ENCODE measurements around the gene UBR4. TPM values are rescaled to one million over a fixed set of nuclear protein-coding genes. Genes with fewer than 3 reads are reported as not detected.
"Not testable (repeated sequence)": the region's sequence is repeated elsewhere in the genome, so short reads cannot be mapped to it uniquely, and the experiment has no call there.

The UBR4 gene
- total RNA-seq, result 100 to 1,000 TPM; 613 to 708 TPM
- 301 TPM for polyA plus RNA-seq (ENCODE audit: insufficient read depth, low read depth, low replicate concordance)
- long read RNA-seq, donor 1, partial matches to known transcripts, result 36 of 40 reads
- long read RNA-seq, donor 1, other reads (novel, unspliced or antisense), result 0 of 40 reads
- long read RNA-seq, donor 2, partial matches to known transcripts, result 0 of 1 reads
- long read RNA-seq, donor 2, other reads (novel, unspliced or antisense), result 0 of 1 reads

GRCh38 chr1:19209990-19210771 is at the start of gene UBR4:
TSS of gene UBR4 (minus strand) at chr1:19210266. CDS start at chr1:19210248, 18 bp downstream.
- Histone ChIP-seq H3K27ac (peak within 1 kb of the TSS; percentile 91 to 92), H3K27me3 (no peaks in the 10 kb centered on the region), H3K4me3 (peak within 1 kb of the TSS; percentile 73 to 100), H3K4me1 (peaks cover 48% of the 10 kb centered on the region), H3K9me3 (no peaks in the 10 kb centered on the region), H3K36me3 (ENCODE audit: low read depth, missing control alignments) (no peaks in the 10 kb centered on the region)
- intact Hi-C loops (cut with DNase I; ENCODE audit: low total_unique reads), result no loop called here
- 1 to 2% methylated on average over 10 to 56 of the region's 80 CpGs for WGBS, 2 donors
- TF ChIP-seq POLR2A (IDR thresholded peaks at IDR 0.05) (peak; percentile 68), CTCF (IDR thresholded peaks at IDR 0.05) (peak in 1 of 3 experiments; percentile 18)
- peak; percentile 96 for DNase-seq

- Histone ChIP-seq H3K4me1 (peaks cover 5% of the 10 kb centered on the region), H3K9me3 (no peaks in the 10 kb centered on the region), H3K27me3 (no peaks in the 10 kb centered on the region), H3K36me3 (ENCODE audit: low read depth, missing control alignments) (no peaks in the 10 kb centered on the region), H3K4me3 (no peak overlapping the region), H3K27ac (no peak overlapping the region)
- no peak for DNase-seq
- WGBS, 2 donors, result 93 to 100% methylated on average over 2 to 10 of the region's 10 CpGs
- TF ChIP-seq CTCF (IDR thresholded peaks at IDR 0.05) (no peak), POLR2A (IDR thresholded peaks at IDR 0.05) (no peak)
- intact Hi-C loops (cut with DNase I; ENCODE audit: low total_unique reads), result no loop called here
These were observed 48.3 kb upstream of the UBR4 start for GRCh38 chr1:19258353-19258752.

DNA sequence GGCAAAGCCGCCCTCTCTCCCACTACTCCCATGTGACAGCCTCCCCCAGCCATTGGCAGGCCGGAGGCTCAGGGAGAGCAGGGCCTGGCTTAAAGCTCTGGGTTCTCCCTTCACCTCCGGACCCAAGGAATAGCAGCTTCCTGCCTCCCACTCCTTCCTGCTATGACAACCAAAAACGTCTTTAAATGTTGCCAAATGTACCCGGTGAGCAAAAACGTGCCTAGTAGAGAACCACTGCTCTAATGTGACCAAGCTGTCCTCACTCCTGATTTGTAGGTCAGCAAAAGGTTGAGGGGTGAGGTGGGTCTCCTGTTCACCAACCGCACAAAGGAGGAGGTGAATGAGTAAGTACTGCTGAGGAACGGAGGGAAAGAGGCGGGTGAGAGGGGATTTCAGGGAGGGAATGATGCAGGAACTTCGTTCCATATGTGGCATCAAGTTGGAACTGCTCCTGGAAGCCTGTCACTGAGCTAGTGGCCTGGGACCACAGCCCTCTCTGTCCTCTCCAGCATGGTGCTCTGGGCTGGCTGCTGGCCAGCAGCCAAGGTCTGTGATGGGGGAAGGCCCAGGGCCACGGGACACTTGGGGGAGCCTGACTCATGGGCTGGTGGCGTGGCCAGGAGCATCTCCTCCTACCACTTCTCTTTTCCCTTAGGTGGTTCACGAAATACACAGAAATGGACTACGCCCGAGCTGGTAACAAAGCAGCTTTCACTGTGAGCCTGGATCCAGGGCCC is 47.3 kb upstream of the UBR4 start:
- DNase-seq, result no peak
- TF ChIP-seq CTCF (IDR thresholded peaks at IDR 0.05), result no peak
- no peak for TF ChIP-seq POLR2A (IDR thresholded peaks at IDR 0.05)
- intact Hi-C loops (cut with DNase I; ENCODE audit: low total_unique reads), result no loop called here
- Histone ChIP-seq H3K36me3 (ENCODE audit: low read depth, missing control alignments) (no peaks in the 10 kb centered on the region), H3K27me3 (no peaks in the 10 kb centered on the region), H3K27ac (no peak overlapping the region), H3K4me3 (no peak overlapping the region), H3K4me1 (peaks cover 15% of the 10 kb centered on the region), H3K9me3 (no peaks in the 10 kb centered on the region)
- WGBS, 2 donors, result 59 to 67% methylated on average over 15 of the region's 15 CpGs

DNA sequence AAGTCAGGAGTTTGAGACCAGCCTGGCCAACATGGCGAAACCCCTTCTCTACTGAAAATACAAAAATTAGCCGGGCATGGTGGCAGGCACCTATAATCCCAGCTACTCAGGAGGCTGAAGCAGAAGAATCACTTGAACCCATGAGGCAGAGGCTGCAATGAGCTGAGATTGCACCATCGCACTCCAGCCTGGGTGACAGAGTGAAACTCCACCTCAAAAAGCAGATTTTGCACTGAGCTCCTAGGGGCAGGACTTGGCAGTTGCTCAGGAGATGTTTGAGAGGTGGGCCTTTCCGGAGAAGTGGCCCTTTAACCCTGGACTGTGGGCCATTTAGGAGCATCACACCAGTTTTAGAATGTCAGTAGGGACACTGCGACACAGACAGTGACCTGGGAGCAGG is 46.2 kb upstream of the UBR4 start:
- H3K36me3 ChIP-seq (ENCODE audit: low read depth, missing control alignments); H3K27me3 ChIP-seq; H3K9me3 ChIP-seq; H3K27ac ChIP-seq; DNase-seq; H3K4me3 ChIP-seq; intact Hi-C loops (cut with DNase I; ENCODE audit: low total_unique reads): not testable (repeated sequence)
- peaks cover 17% of the 10 kb centered on the region for H3K4me1 ChIP-seq
- 86 to 97% methylated on average over 5 of the region's 5 CpGs for WGBS, 2 donors

DNA sequence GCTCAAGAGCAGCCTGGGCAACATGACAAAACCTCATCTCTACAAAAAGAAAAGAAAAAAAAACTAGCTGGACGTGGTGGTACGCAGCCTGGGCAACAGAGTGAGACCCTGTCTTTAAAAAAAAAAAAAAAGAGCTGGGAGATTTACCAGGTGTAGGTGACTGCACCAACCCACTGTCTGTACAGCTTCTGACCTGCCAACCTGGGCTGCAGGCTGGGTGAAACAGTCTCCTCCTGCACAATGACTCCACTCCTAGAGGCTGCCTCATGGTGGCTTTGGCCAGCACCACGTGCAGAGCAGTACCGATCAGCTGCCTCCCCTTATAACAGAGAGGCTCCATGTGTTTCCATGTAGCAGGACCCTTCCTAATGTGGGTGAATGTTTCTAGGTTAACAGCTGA is 45.2 kb upstream of the UBR4 start:
- 76 to 81% methylated on average over 4 of the region's 4 CpGs for WGBS, 2 donors
- no peaks in the 10 kb centered on the region for H3K36me3 ChIP-seq (ENCODE audit: low read depth, missing control alignments)
- no peak overlapping the region for H3K27ac ChIP-seq
- no peak for DNase-seq
- TF ChIP-seq POLR2A (IDR thresholded peaks at IDR 0.05) (no peak), CTCF (IDR thresholded peaks at IDR 0.05) (no peak)
- intact Hi-C loops (cut with DNase I; ENCODE audit: low total_unique reads), result no loop called here
- H3K9me3 ChIP-seq, result no peaks in the 10 kb centered on the region
- peaks cover 22% of the 10 kb centered on the region for H3K4me1 ChIP-seq
- H3K4me3 ChIP-seq, result no peak overlapping the region
- H3K27me3 ChIP-seq, result no peaks in the 10 kb centered on the region
